Smooth muscle cell (in vitro differentiated cells): ENCODE results near the gene CCDC68. TPM values are rescaled to one million over a fixed set of nuclear protein-coding genes. Genes with fewer than 3 reads are reported as not detected.

Experiments
- DNase-seq: peaks from one replicate; lab custom pipeline; 2025; ENCODE audit not compliant: unreplicated experiment; lab: John Stamatoyannopoulos, UW
- H2AFZ ChIP-seq: fragments of 200-600 bp; sonication (generic); 2 replicates; pipeline ENCODE4 v1.6.0; 2016; ENCODE audit warnings: antibody characterized with exemption, low read depth, mild to moderate bottlenecking
- H3F3A ChIP-seq: fragments of 200-600 bp; sonication (generic); 2 replicates; pipeline ENCODE4 v1.6.0; 2017; ENCODE audit warnings: antibody characterized with exemption, low read depth
- H3K27ac ChIP-seq: fragments of 200-600 bp; sonication (generic); 2 replicates; pipeline ENCODE4 v1.5.1; 2016; ENCODE audit warnings: low read depth, mild to moderate bottlenecking
- H3K27me3 ChIP-seq: fragments of 200-600 bp; sonication (generic); 2 replicates; pipeline ENCODE4 v1.6.1; 2016; ENCODE audit warnings: low read depth, mild to moderate bottlenecking
- H3K36me3 ChIP-seq: fragments of 200-600 bp; sonication (generic); 2 replicates; pipeline ENCODE4 v1.5.1; 2016; ENCODE audit warnings: low read depth
- H3K4me1 ChIP-seq: fragments of 200-600 bp; sonication (generic); 2 replicates; pipeline ENCODE4 v1.5.1; 2016; ENCODE audit warnings: low read depth
- H3K4me2 ChIP-seq: fragments of 200-600 bp; sonication (generic); 2 replicates; pipeline ENCODE4 v1.6.0; 2016; ENCODE audit warnings: mild to moderate bottlenecking
- H3K4me3 ChIP-seq: fragments of 200-600 bp; sonication (generic); 2 replicates; pipeline ENCODE4 v1.5.1; 2016; ENCODE audit warnings: mild to moderate bottlenecking
- H3K79me2 ChIP-seq: fragments of 200-600 bp; sonication (generic); 2 replicates; pipeline ENCODE4 v1.6.0; 2016; ENCODE audit warnings: low read depth, mild to moderate bottlenecking
- H3K9ac ChIP-seq: fragments of 200-600 bp; sonication (generic); 2 replicates; pipeline ENCODE4 v1.6.0; 2016; ENCODE audit warnings: low read depth
- H3K9me3 ChIP-seq: fragments of 200-600 bp; sonication (generic); replicated peaks from 2 replicates; pipeline ENCODE4 v1.5.1; 2016; ENCODE audit warnings: low read depth
- H4K20me1 ChIP-seq: fragments of 200-600 bp; sonication (generic); 2 replicates; pipeline ENCODE4 v1.6.0; 2016; ENCODE audit warnings: low read depth
- CTCF ChIP-seq: fragments of 200-600 bp; sonication (generic); IDR thresholded peaks from 2 replicates; pipeline ENCODE4 v1.5.1; 2017; ENCODE audit warnings: borderline replicate concordance, mild to moderate bottlenecking, antibody characterized with exemption; ENCODE audit not compliant: insufficient read depth, poor library complexity, severe bottlenecking
- WGBS: methylation state at CpG from one replicate; pipeline ENCODE4 v1.1.7; 2016; ENCODE audit warnings: low lambda C conversion rate; 5-methylcytosine and 5-hydroxymethylcytosine counted together
- polyA plus RNA-seq: library from polyadenylated mRNA; unstranded; fragments of >200 nt; fragmentation: Nextera tagmentation; extraction: Ambion mirVana; gene quantifications from 2 replicates; pipeline ENCODE4 v1.2.1, GENCODE V29; 2016
- total RNA-seq: library from RNA; depleted of rRNA; stranded (reverse); fragments of >200 nt; gene quantifications from 2 replicates; pipeline ENCODE4 v1.2.3, GENCODE V29; 2014

The CCDC68 gene
- total and polyA plus RNA-seq, 2 experiments from 2014 or later = 4.8 to 6.2 TPM

- H2AFZ ChIP-seq = no peak overlapping the region
- H3K27me3 ChIP-seq = no peaks in the 10 kb centered on the region
- H3K36me3 ChIP-seq = no peaks in the 10 kb centered on the region
- 87% methylated on average over 4 of the region's 4 CpGs for WGBS
- no peak overlapping the region for H3K4me3 ChIP-seq
- no peaks in the 10 kb centered on the region for H4K20me1 ChIP-seq
- H3K4me2 ChIP-seq = no peak overlapping the region
- H3K79me2 ChIP-seq = no peaks in the 10 kb centered on the region
- no peak overlapping the region for H3K27ac ChIP-seq
- no peak for DNase-seq
- no peaks in the 10 kb centered on the region for H3K9me3 ChIP-seq
- peaks cover 14% of the 10 kb centered on the region for H3K4me1 ChIP-seq
- no peak for TF ChIP-seq CTCF
- H3F3A ChIP-seq = peaks cover 8% of the 10 kb centered on the region
- H3K9ac ChIP-seq = no peak overlapping the region
Observed at GRCh38 chr18:54882318-54882717, 76.9 kb downstream of the CCDC68 start.

GRCh38 chr18:54881229-54881768, 78.0 kb downstream of the CCDC68 start:
- Histone ChIP-seq H3K27me3 (no peaks in the 10 kb centered on the region), H3K79me2 (no peaks in the 10 kb centered on the region), H3K4me1 (peaks cover 14% of the 10 kb centered on the region), H3K27ac (peak overlapping the region; percentile 83), H3K4me2 (peak overlapping the region; percentile 29), H2AFZ (no peak overlapping the region), H3K9ac (peak overlapping the region; percentile 74), H3K9me3 (no peaks in the 10 kb centered on the region), H3F3A (peaks cover 8% of the 10 kb centered on the region), H3K36me3 (no peaks in the 10 kb centered on the region), H3K4me3 (no peak overlapping the region), H4K20me1 (no peaks in the 10 kb centered on the region)
- DNase-seq = no peak
- no peak for TF ChIP-seq CTCF
- 38% methylated on average over 6 of the region's 6 CpGs for WGBS

- Histone ChIP-seq H3K4me3 (no peak overlapping the region), H3F3A (peaks cover 8% of the 10 kb centered on the region), H3K9ac (peak overlapping the region; percentile 74), H3K4me1 (peaks cover 14% of the 10 kb centered on the region), H3K27ac (peak overlapping the region; percentile 83), H2AFZ (no peak overlapping the region), H4K20me1 (no peaks in the 10 kb centered on the region), H3K36me3 (no peaks in the 10 kb centered on the region), H3K27me3 (no peaks in the 10 kb centered on the region), H3K79me2 (no peaks in the 10 kb centered on the region), H3K4me2 (peak overlapping the region; percentile 29), H3K9me3 (no peaks in the 10 kb centered on the region)
- 49% methylated on average over 5 of the region's 5 CpGs for WGBS
- TF ChIP-seq CTCF = no peak
- no peak for DNase-seq
Observed at GRCh38 chr18:54880395-54881105, 78.7 kb downstream of the CCDC68 start.
